ENCODE results near the gene DFFB.

DFFB gene

DNA sequence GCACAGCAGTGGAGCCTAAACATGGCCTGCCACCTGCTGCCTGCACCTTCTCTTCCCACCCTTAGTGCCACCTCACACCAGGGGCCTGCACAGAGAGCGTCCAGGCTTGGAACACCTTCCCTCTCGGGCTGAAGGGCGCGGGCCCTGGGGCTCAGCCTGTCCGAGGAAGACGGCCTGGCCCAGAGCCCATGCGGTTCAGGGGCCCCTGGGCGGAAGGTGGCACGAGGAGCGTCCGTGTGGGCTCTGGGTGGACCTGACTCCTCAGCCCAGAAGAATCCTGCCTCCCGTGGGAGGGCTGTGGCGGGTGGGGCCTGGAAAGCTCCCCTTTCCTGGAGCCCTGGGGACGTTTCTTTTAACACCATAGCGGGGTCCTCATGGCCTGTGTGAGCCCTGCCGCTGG lies 19.4 kb downstream of the DFFB start:
- peak; percentile 34 for DNase-seq

DNA sequence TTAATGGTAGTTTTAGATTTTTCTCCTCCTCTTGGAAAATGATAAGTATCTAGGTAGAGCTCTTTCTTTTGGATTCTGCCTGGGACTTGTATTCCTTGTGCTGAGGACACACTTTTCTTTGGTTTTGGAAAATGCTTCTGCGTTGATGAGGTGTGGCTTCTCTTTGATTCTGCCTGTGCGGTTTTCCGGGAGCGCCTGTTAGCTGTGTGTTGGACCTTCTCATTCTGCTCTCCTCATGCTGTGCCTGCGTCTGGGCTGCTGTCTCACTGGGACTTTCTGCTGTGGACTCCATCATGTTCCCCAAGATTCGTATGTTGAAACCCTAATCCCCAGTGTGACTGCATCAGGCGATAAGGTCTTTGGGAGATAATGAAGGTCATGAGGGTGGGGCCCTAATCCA lies 21.8 kb downstream of the DFFB start:
- peak; percentile 17 for DNase-seq

DNA sequence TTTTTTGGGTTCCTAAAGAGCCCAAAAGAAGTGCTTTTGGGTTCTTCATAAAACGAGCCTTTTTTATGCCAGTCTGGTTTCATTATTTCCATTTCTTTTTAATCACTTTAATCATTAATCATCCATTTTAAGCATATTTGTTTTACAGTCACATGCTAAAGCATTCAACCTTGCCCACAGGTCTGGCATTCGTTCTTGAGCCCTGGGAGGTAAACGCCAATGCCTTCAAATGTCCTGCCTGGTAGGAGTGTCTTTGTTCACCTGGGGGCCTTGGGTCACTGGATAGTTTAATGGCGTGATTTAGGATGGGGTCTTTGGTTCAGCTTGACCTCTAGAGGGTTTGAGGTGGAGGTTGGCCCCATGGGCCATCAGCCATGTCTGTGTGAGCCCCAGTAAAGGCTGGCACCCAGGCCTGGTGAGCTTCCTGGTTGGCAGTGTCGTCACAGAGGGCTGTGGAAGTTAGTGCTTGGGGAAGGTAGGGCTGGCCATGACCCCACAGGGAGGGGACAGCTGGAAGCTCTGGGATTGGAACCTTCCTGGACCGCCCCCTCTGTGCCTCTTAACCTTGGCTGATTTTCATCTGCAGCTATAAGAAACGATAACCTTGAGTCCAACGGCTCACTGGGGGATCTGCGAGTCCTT lies 22.6 kb downstream of the DFFB start:
- DNase-seq: peak; percentile 22

DNA sequence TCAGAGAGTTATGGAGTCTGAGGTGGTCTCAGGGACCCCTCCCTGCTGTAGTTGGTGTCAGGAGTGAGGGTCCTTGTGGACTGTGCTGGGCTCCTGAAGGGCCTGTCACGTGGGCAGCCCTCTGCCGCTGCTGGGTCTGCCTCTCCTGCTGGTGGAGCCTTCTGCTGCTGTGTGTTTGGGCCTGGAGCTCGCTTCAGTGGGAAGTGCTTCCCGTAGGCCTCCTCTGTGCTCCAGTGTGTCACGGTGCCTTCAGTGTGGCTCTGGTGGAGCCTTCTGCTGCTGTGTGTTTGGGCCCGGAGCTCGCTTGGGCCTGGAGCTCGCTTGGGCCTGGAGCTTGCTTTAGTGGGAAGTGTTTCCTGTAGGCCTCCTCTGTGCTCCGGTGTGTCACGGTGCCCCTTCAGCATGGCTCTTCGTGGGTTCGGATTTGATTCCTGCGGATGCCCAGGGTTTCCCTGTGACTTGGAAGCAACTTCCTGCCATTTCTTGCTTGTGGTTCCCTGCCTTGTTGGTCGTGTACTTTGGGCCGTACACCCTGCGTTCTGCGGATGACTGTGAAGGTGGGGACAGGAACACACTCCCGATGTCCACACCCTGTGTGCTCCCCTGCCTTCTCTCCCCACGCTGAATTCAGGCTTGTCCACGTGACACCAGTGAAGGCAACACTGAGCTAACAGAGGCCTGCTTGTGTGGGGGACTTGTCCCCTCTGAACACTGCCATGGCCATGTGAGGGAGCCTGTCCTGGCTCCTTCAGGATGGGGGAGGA lies 23.3 kb downstream of the DFFB start:
- peak; percentile 33 for DNase-seq

DNA sequence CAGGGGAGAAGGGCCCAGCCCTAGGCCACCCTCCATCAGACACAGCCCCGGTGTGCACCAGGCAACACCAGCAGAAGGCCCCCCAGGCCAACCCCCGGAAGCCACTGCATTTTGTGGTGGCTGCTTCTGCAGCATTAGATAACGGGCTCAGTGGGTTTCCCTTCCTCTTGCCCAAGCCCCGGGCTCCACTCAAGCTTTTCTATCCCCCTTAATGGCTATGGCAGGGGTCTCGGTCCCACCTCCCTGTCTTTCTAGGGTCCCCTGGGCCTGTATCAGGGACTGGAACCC lies 23.9 kb downstream of the DFFB start:
- DNase-seq: peak; percentile 36

DNA sequence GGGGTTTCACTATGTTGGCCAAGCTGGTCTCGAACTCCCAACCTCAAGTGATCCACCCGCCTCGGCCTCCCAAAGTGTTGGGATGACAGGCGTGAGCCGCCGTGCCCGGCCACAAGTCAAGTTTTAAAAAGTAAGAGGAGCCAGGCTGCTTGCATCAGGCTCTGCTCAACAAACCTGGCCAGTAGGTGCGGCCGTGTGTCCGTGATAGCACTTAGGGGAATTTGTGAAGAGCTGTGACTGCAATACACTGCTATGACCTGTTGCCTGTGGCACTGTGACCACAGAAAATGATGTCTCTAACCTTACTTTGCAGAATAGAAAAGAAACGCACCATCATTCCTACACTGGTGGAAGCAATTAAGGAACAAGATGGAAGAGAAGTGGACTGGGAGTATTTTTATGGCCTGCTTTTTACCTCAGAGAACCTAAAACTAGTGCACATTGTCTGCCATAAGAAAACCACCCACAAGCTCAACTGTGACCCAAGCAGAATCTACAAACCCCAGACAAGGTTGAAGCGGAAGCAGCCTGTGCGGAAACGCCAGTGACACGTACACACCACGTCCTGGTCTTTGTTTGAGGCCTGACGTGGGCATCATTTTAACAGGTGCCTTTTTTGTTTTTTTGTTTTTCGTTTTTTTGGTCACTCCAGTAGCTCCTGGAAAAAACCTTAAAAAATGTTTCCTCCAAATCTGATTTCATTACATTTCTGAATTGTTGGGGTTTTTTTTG lies 26.1 kb downstream of the DFFB start:
- peak; percentile 59 for DNase-seq

DNA sequence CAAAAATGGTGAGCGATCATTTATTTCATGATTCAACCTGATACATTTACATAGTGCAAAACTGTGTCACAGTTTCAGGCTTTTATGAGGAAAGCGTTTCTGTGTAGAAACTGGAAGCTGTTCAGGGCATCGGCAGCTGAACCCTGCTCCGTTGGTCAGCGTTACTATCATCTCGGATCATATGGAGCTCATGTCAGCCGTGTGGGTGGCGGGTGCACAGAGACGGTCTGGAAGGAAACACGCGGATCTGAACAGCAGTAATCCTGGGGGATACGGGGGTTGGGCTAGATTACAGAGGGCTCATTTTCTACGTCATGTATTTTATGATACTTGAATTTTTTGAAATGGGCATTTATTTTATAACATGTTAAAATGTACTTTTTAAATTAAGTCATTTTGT lies 27.7 kb downstream of the DFFB start:
- DNase-seq: peak; percentile 33

DNA sequence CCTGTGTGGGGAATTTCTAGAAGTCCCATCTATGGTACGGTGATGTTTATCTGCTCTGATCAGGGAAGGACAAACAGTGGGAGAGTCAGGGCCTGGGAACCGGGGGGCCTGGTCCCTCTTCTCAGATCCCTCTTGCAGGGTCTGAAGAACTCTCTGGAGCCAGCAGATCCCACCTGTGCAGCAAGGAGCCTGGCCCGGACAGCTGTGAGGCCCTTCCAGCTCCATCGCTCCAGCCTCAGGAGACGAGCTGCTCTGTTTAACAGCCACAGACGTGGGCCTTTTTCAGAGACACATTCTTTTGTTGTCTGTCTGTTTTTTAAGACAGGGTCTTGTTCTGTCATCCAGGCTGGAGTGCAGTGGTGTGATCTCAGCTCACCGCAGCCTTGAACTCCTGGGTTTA lies 28.3 kb downstream of the DFFB start:
- DNase-seq: peak; percentile 42

DNA sequence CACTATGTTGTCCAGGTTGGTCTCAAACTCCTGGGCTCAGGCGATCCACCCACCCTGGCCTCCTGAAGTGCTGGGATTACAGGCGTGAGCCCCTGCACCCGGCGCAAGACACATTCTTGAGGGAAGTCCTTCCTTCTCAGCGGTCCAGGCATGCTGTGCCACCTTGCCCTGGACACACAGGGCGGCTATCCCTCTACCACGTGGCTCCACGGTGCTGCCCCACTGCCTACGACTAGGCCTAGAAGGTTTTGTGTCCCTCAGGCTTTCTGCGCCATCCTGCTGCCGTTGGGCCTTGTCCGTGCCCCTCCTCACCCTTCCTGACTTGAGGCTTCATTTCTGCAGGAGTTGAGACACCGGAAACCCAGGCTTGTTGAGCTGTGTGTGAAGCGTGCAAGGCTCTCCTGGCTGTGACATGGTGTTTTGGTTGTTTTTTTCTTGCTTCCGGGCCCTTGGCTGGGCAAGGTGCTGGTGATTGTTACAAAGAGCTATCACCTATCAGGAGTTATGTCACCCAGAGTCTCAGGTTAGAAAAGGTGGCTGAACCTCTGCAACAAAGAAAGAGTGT lies 28.9 kb downstream of the DFFB start:
- DNase-seq: peak; percentile 45

DNA sequence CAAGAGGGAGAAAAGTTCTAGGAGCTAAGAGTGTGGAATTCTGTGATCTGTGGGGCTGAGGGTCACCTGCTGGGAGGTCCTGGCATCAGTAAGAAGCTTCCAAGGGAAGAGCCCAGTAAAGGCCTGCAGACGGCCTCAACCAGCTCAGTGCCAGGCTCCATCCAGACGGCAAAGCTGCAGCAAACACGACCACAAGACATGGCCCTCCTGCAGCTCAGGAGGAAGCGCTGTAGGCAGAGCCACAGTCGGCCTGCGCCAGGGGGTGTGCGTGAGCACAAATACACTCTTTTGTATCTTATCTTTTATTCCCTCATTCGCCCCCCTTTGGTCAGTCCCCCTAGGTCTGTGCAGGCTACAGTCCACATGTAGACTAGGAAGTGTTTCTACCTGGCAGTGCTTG lies 29.4 kb downstream of the DFFB start:
- peak; percentile 30 for DNase-seq

DNA sequence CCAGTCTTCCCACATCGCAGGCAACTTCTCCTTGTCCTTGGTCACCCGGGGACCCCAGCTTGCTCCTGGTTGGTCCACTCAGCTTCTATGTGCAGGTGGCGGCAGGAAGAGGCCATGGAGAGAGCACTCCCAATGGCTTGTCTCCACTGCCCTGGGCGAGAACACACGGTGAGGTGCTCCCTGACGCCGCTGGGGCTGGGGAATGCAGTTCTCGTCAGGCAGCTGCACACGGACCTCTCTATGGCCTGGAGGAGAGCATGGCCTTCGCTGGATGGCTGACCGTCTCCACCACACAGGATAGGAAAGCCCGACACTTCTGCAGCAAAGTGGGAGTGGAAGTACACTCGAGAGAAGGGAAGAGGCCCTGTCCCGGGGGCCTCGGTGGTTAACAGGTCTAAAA lies 31.0 kb downstream of the DFFB start:
- no peak for DNase-seq

DNA sequence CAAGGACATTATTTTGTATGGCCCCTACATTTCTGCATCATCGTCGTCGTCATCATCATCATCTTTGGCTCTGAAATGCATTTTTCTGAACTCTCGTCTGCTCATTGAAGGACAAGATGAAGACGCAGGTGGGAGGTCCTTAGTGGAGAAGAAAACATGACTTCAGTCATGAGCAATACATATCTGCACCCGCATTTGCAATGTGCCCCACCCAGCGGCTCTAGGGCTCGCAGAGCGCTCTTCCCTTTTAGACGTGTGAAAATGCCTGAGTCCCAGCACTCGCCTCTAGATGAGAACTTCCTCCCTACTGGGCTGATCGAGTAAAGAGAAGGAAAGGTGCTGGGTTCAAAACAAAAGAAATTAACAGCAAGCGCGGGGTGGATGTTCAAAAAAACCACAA lies 32.7 kb downstream of the DFFB start:
- DNase-seq: no peak

DNA sequence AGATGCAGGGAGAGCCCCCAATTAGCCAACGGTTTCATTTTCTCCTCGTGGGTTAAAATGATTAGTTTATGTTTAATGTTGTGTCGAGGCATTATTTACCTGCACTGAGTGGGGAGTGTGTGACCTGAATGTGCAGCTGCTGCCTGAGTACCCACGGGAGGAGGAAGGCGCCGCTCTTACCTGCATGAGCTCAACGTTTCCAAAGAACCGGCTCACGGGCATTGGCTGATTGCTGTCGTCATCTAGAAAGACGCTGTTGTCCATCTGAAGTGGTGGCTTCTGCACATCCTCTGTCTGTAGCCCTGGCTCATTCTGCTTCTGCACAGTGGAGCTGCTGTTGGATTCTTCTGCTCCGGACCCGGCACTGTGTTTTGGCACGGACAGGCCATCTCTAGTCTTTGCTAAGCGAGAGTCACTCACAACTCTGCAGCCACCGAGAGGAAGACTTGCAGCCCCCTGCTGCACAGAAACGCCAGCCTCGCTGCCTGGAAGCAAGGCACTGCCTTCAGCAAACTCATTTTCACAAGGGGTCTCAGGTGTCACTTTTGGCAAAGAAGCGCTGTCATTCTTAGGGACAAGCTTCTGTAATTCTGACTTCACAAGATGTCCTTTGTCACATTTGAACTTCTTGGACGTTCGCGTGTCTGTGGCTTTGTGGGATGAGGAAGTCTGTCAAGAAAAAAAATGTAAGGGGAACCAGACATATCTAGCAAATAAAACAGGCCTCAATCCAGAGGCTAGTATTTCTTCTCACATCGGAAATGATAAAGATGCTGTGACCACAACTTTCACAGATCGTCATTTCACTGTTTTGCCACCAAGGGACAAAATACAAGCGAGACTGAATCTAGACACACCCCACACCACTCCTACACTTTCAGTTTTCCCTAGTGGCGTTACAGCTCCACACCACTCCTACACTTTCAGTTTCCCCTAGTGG lies 33.4 kb downstream of the DFFB start:
- DNase-seq: no peak

DNA sequence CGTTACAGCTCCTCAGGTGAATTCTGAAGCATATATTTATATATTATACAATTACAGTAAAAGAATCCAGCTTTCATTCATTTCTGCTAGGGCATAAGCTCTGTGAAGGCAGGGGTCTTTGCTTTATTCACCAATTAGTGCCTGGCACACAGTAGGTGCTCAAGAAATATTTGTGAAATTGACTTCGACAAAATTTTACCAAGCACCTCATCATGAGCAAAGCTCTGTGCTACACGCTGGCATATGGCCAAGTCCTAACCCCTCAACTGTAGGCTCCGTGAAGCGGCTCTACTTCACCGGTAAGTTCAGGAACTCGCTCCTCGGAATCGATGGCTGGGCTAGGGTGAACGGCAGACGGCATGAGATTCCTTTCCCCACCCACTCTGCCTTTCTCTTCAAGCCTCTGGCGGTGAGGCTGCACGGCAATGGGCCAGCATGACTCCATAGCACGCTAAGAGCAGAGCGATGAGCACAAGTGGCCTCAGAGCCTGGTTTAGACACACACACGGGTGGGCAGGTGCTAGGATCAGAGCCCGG lies 34.1 kb downstream of the DFFB start:
- DNase-seq: no peak

DNA sequence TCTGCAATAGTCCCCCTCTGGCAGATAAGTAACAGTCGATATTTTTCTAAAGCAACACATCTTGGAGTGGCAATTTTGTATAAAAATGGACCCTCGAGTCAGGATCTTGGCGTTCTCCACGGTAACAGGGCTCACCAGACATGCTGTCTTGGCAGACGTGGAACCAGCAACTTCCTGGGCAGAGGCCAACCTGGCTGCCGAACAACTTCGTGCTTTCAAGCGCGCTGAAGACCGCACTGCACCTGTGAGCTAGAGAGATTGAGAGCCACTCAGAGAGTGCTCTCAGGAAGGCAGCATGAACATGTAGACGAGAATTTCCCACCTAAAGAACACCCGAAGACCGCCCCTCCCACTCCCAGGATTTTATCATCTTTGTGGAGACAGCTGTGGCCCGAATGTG lies 35.5 kb downstream of the DFFB start:
- no peak for DNase-seq

DNA sequence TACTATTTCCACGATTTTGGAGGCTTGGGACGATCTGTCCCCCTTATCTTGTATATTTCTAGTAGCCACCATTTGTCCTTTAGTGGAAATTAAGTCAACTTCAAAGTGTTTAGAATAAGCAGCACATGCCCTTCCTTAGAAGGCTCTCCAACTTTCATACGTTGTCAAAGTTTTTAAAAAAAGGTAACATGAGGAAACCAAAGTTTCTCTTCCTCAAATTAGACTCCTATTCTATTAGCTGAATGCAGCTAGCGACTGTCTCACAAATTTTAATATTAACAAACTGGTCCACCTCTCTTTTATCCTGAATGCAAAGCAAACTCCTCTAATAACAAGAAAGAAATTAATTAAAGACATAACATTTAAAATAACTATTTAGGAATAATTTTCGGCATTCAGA lies 35.9 kb downstream of the DFFB start:
- DNase-seq: no peak

DNA sequence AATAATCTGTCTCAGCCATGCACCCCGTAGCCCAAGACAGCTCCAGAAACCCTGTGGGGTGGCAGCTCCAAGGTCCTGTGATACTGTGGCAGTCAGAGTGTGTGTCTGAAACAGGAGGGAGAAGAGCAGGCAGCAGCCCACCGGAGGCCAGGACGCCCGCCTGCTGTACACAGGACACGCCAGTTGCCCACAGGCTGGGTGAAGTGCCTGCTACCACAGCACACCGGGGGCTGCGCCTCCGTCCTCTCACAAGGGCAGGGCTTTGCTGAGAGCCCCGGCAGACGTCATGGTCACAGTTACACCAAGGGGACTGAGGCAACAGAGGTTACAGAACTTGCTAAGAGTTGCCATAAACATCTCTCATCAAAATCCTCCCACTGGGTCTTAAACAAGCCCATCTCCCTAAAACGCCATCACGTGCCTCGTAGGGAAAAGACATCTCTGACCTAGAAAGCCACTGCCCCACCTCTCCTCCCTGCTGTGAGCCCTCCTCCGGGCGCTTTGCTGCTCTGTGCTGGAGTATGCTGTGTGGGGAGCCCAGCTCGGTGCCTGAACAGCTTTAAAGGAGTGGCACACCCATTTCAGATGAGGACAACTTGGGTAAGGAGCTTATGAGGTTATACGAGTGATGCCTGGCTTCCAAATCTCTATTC lies 37.5 kb downstream of the DFFB start:
- no peak for DNase-seq

DNA sequence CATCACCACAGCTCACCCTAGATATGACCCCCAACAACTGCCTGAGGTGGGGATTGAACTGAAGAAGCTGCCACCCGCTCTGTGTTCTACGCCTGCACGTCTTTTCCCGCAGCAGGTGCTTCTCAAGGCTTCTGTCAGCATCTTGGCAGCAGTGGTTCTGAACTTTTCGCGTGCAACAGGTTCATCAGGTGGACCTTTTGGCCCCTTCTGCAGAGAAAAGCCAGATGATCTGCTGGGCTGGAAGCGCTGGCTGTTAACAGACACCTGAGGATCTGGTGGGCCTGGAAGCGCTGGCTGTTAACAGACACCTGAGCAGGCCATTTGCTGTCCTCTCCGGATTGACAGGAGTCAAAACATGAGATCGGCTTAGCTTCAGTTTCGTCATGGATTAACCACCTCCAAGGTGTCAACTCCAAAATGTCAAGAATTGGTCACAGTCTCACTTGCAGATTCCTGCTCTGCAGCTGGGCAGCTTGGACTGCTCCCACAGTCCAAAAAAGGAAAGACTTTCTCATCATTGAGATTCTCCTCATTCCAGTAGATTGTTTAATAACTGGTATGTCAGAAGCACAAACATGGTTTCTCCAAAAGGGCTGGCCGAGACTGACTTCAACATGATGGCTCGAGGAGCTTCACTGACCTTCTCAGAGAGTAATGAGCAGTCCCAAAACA lies 38.1 kb downstream of the DFFB start:
- peak; percentile 21 for DNase-seq

DNA sequence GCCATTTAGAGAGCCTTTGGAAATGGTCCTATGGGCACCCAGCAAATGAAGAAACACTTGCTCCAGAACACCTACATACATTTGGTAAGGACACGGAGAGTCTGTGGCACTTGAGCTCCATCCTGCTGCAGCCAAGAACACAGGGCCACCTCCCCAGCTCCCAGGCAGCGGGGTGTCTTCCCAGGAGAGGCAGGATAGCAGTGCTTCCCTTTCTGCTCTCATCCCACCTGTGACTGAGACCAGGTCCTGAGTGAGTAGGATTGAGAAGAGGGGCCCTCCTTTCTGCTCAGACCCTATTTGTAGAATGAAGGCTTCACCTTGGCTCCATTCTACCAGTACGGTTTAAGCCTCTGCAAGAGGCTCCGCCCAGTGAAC lies 38.7 kb downstream of the DFFB start:
- no peak for DNase-seq

DNA sequence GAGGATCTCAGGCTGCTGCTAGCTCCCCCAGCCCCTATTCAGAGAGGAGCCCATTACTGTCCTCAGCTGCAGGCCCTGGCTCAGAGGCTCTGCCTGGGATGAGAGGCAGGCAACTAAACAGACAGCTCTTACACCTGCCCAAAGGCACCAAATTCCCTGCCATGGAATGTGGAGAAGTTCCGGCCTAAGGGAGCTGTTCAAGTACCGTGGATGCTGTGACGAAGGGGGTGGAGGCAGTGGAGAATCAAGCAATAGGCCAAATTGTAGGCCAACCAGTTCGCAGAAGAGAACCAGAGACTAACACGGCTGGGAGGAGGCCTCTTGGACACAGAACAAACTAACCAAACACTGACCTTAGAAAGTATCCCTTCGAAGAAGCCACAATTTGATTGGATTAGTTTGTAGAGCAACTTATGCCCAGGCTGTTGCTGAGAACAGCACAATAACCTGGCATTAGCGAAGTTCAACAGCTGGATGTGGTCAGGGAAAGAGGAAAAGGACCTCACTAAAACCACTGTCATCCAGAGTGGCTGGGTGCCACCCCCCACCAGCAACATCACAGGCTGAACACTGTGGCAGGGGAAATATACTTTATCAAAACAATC lies 39.2 kb downstream of the DFFB start:
- DNase-seq: peak; percentile 50

DNA sequence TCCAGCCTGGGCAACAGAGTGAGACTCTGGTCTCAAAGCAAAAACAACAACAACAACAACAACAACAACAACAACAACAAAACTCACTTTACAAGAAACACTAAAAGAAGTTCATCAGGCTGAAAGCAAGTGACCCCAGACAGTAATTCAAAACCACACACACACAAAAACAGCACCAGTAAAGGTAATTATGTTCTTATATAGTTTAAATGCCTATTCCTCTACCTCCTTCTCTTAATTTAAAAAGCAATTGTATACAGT lies 41.1 kb downstream of the DFFB start:
- DNase-seq: no peak

All from activated effector memory CD4-positive, alpha-beta T cell treated with anti-CD3 and anti-CD28 coated beads, Interleukin-2, amount 50 U/mL, for 16 hours (primary cell).